ENCODE measurements around the gene PMEPA1. TPM values are rescaled to one million over a fixed set of nuclear protein-coding genes. Genes with fewer than 3 reads are reported as not detected.
"Not testable (repeated sequence)": the region's sequence is repeated elsewhere in the genome, so short reads cannot be mapped to it uniquely, and the experiment has no call there.

Gene PMEPA1
- total RNA-seq, 1 donor, result 0.86 TPM

DNA sequence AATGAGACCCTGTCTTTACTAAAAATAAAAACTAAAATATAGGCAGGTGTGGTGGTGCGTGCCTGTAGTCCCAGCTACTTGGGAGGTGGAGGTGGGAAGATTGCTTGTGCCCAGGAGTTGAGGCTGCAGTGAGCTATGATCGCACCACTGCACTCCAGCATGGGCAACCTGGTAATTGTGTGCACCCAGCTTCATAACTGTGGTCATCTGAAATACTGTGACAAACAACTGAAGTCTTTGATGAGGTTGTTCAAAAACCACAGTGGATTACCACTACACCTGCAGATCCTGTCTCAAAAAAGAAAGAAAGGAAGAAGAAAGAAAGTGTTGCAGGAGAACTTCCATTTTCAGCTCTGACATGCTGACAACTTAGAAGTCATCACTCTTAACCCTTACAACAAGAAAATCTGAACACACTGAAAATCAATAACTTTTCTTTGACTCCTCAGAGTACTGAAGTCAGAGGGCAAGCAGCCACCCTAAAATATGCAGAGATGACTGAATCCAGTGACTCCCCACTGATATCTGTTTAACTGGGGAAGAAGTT is 75.8 kb downstream of the PMEPA1 start:
- no peak for DNase-seq (ENCODE audit: low read depth)
- H3K4me3 ChIP-seq (ENCODE audit: low read depth, low read length), result no peak overlapping the region
- TF ChIP-seq, protein P1, sequence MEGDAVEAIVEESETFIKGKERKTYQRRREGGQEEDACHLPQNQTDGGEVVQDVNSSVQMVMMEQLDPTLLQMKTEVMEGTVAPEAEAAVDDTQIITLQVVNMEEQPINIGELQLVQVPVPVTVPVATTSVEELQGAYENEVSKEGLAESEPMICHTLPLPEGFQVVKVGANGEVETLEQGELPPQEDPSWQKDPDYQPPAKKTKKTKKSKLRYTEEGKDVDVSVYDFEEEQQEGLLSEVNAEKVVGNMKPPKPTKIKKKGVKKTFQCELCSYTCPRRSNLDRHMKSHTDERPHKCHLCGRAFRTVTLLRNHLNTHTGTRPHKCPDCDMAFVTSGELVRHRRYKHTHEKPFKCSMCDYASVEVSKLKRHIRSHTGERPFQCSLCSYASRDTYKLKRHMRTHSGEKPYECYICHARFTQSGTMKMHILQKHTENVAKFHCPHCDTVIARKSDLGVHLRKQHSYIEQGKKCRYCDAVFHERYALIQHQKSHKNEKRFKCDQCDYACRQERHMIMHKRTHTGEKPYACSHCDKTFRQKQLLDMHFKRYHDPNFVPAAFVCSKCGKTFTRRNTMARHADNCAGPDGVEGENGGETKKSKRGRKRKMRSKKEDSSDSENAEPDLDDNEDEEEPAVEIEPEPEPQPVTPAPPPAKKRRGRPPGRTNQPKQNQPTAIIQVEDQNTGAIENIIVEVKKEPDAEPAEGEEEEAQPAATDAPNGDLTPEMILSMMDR (IDR thresholded peaks at IDR 0.05; ENCODE audit: insufficient read depth, low read depth, low read length), result no peak

DNA sequence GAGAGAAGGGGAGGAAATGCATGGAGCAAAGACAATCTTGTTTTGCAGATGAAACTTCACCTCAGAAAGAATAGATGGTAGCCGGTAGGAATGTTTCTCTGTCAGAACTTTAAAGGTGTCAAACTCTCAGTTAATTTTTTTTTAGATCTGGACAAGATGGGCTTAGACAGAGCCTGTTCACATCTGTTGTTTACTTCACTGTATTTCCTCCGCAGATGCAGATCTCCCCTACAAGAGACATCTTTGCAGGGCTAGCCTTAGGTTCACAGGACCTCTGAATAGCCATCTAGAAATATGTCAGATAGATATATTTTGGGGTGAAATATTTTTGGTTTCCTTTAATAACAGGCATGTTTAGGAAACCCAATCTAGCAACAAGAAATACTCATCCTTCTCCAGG is 77.5 kb downstream of the PMEPA1 start:
- TF ChIP-seq, protein P1 (IDR thresholded peaks at IDR 0.05; ENCODE audit: insufficient read depth, low read depth, low read length), result no peak
- DNase-seq (ENCODE audit: low read depth), result no peak
- H3K4me3 ChIP-seq (ENCODE audit: low read depth, low read length), result no peak overlapping the region

DNA sequence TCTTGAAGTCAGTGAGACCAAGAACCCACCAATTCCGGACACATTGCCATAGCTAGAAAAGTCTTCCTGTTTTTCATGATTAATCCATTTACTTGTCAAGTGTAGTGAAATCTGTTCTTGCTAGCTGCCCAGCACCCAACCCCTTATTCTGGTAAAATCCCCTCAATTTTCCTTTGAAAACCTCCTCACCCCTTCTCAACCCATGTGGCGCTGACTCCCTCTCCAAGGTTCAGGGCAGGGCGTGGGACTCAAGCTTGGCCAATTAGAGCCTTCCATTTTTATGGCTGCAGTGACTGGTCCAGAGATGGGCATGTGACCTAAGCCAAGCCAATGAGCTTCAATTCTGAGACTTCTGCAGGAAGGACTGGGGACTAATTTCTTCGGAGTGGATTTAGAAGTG is 79.8 kb downstream of the PMEPA1 start:
- no peak for DNase-seq (ENCODE audit: low read depth)
- no peak overlapping the region for H3K4me3 ChIP-seq (ENCODE audit: low read depth, low read length)
- TF ChIP-seq, protein P1 (IDR thresholded peaks at IDR 0.05; ENCODE audit: insufficient read depth, low read depth, low read length), result no peak

DNA sequence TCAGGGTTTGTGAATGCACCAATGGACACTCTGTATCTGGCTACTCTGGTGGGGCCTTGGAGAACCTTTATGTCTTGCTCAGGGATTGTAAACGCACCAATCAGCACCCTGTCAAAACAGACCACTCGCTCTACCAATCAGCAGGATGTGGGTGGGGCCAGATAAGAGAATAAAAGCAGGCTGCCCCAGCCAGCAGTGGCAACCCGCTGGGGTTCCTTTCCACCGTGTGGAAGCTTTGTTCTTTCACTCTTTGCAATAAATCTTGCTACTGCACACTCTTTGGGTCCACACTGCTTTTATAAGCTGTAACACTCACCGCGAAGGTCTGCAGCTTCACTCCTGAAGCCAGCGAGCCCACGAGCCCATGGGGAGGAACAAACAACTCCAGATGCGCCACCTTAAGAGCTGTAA is 80.3 kb downstream of the PMEPA1 start:
- not testable (repeated sequence) for H3K4me3 ChIP-seq (ENCODE audit: low read depth, low read length); DNase-seq (ENCODE audit: low read depth)

DNA sequence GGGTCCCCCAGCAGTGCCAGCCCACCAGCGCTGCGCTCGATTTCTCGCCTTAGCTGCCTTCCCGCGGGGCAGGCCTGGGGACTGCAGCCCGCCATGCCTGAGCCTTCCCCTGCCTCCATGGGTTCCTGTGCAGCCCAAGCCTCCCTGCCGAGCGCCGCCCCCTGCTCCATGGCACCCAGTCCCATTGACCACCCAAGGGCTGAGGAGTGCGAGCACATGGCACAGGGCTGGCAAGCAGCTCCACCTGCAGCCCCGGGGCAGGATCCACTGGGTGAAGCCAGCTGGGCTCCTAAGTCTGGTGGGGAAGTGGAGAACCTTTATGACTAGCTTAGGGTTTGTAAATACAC is 80.9 kb downstream of the PMEPA1 start:
- not testable (repeated sequence) for DNase-seq (ENCODE audit: low read depth); H3K4me3 ChIP-seq (ENCODE audit: low read depth, low read length)

DNA sequence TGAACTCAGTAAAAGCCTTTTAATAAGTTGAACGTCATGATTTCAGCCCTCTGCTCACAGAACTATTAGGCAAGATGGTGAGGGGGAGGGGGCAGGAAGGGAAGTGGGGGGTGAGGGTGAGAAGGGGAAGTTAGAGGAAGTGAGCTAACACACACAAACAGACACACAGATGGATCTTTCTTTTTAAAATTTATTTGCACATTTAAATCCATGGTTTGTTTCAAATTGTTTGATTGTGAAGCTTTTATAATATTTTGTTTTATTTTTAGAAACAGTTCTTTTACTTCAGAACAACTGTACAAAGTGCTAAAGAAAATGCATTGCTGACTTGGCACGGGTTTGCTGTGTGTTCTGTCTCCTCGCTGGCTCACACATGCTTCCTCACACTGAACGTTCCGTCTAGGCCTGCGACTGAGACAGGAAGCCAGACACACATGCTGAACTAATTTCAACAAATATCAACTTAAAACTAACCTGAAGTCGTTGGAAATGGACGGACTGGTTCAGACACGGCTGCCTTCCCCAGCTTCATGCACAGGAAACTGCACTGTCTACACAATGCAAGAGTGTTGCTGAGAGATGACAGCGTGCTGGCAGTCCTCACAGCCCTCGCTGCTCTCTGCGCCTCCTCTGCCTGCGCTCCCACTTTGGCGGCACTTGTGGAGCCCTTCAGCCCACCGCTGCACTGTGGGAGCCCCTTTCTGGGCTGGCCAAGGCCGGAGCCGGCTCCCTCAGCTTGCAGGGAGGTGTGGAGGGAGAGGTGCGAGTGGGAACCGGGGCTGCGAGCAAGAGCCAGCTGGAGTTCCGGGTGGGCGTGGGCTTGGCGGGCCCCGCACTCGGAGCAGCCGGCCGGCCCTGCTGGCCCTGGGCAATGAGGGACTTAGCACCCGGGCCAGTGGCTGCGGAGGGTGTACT is 81.5 kb downstream of the PMEPA1 start:
- DNase-seq (ENCODE audit: low read depth), result peak; percentile 51
- TF ChIP-seq, protein P1 (IDR thresholded peaks at IDR 0.05; ENCODE audit: insufficient read depth, low read depth, low read length), result no peak
- H3K4me3 ChIP-seq (ENCODE audit: low read depth, low read length), result no peak overlapping the region

DNA sequence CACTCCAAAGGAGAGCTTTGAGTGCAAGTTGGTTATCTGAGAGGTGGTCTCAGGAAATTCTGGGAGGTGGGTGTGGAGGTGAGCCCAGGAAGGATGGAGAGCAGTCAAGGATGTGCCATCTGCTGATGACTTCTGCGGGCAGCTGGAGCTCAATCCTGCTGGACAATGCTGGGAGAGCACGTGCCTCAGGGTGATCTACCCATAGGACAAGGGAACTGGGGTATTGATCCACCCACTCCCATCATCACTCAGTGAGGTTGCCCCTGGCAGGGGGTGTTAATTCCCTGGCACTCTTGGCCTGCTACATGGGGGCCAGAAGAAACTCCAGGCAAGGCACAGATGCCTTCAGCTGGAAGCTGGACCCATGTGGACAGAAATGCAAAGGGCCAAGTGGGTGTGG is 82.5 kb downstream of the PMEPA1 start:
- TF ChIP-seq, protein P1 (IDR thresholded peaks at IDR 0.05; ENCODE audit: insufficient read depth, low read depth, low read length), result no peak
- H3K4me3 ChIP-seq (ENCODE audit: low read depth, low read length), result no peak overlapping the region
- no peak for DNase-seq (ENCODE audit: low read depth)

DNA sequence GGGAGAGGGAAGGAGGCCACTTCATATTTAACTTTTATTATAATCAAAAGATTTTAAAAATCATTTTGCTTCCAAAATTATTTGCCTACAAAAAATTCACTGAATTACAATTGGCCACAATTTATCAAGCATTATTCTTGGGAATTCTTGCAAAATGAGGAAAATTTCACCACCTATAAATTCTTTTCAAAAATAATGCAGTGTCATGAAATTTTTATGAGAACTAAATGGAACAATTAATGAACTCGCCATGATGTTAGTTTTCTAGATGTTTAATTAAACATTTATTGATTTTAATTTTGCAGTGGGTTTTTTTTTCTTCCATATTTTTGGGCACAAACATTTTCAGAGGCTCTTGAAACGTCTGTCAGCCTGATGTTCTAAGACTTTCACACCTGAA is 83.8 kb downstream of the PMEPA1 start:
- H3K4me3 ChIP-seq (ENCODE audit: low read depth, low read length), result no peak overlapping the region
- DNase-seq (ENCODE audit: low read depth), result no peak
- TF ChIP-seq, protein P1 (IDR thresholded peaks at IDR 0.05; ENCODE audit: insufficient read depth, low read depth, low read length), result no peak

Measured in fibroblast of villous mesenchyme (primary cell).